SU-DHL-6 (cell line): ENCODE results near the gene HOXB1.

ENCODE experiments used
- CTCF ChIP-seq: fragments of 200-600 bp; sonication (generic); IDR thresholded peaks from one replicate; pipeline ENCODE4 v1.5.1; 2017; ENCODE audit warnings: antibody characterized with exemption, mild to moderate bottlenecking, low read length, moderate library complexity; ENCODE audit not compliant: insufficient read depth, poor library complexity, severe bottlenecking
- EZH2phosphoT487 ChIP-seq: fragments of 200-600 bp; sonication (generic), shearing (Covaris generic); conservative IDR thresholded peaks from 2 replicates; pipeline ENCODE4 v1.6.1; 2018; ENCODE audit warnings: mild to moderate bottlenecking, antibody characterized with exemption, low read length, moderate library complexity, mixed read lengths

- TF ChIP-seq CTCF (no peak), EZH2phosphoT487 (no peak)
Measured at GRCh38 chr17:48497103-48497502, 33.7 kb downstream of the HOXB1 start.
